HG03196 (cell line): ENCODE data around the gene PHLPP1.

Experiments
- ATAC-seq: cut with Tn5 transposase; IDR thresholded peaks from one replicate; pipeline ENCODE4 v1.9.1; 2021; ENCODE audit not compliant: unreplicated experiment

Gene PHLPP1

DNA sequence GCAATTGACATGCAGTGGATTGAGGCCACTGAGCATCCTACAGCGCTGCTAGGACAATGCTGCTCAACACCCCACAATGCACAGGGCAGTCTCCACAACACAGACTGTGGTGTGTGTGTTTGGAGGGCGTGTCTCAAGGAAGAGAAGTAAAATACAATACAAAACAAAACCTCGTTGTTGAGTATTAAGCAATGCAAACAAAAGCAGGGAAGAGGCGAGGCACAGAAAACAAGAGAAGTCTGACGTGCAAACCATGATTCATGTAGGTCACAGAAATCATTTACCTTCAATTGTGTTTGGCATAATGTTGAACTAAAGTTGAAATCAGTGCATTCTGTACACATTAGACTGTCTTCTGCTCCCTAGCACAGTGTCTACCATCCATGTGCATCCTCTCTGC lies 260.9 kb downstream of the PHLPP1 start:
- ATAC-seq: no peak

DNA sequence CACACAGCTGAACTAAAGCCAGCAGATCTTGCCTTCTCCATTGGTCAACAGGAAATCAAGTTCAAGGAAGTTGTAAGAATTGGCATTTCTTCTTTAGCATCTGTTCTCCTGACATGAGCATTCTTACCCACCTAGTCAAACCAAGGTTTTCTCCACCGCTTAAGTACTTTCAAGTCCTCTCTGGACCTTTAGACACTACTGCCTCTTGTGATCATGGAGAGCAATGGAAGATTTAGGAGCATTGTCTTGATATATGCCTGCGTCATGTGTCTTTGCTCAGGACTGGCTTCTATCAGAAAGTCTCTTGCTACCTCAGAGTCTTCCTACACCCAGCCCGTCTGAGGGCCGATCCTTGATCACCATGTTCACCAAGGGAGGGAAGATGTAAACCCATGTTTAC lies 262.2 kb downstream of the PHLPP1 start:
- no peak for ATAC-seq

DNA sequence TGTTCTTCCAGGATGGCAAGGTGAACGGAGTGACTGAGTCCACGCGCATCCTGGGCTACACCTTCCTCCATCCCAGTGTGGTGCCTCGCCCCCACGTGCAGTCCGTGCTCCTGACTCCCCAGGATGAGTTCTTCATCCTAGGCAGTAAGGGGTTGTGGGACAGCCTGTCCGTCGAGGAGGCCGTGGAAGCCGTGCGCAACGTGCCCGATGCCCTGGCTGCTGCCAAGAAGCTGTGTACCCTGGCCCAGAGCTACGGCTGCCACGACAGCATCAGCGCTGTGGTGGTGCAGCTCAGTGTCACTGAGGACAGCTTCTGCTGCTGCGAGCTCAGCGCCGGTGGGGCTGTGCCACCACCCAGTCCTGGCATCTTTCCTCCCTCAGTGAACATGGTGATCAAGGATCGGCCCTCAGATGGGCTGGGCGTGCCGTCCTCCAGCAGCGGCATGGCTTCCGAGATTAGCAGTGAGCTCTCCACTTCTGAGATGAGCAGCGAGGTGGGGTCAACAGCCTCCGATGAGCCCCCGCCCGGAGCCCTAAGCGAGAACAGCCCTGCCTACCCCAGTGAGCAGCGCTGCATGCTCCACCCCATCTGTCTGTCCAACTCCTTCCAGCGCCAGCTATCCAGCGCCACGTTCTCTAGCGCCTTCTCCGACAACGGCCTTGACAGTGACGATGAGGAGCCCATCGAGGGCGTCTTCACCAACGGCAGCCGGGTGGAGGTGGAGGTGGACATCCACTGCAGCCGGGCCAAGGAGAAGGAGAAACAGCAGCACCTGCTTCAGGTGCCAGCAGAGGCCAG lies 263.1 kb downstream of the PHLPP1 start:
- ATAC-seq: no peak

DNA sequence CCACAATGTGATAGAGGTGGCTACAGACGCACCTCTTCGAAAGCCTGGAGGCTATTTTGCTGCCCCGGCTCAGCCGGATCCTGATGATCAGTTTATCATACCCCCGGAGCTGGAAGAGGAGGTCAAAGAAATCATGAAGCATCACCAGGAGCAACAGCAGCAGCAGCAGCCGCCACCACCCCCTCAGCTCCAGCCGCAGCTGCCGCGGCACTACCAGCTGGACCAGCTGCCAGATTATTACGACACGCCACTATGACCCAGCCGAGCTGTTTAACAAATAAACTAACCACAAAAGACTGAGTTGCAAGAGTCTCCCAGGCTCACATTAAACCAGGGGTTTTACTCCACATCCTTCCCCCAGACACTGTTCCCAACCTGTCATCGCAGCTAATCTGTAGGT lies 263.8 kb downstream of the PHLPP1 start:
- no peak for ATAC-seq

DNA sequence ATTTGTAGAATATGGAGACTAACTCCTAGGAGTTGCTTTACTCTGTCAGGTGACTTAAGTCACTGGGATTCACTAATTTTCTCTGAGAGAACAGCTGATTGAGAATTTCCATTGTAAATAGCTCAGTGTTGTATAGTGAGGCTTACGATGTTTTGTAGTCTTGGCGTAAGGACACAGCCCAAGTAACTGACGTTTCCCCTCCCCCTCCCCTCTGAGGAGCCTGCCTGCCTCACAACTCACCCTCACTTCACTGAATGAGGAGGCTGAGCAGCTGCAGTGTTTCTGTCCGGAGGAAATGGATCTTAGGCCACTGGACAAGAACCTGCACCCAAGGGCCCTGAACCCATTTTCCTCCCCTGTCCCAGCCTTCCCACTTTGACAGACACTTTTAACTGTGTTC lies 264.6 kb downstream of the PHLPP1 start:
- ATAC-seq: no peak

DNA sequence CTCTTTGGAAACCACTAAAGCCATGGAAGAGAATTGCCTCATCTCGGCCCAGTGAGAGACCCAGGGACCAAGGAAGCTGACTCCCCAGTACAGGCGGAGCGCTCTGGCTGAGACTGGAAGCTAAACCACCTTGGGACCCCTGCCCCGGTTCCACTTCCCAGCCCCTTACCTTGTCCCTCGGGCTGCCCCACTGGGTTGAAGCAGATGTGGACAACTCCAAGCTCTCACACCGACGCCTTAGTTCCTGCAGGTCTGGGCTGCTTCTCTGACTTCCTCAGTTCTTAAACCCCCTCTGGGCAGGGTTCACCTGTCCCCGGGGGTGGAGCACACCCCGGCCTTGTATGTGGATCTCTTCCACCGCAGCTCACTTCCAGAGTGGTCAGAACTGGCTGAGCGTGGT lies 266.2 kb downstream of the PHLPP1 start:
- ATAC-seq: no peak

DNA sequence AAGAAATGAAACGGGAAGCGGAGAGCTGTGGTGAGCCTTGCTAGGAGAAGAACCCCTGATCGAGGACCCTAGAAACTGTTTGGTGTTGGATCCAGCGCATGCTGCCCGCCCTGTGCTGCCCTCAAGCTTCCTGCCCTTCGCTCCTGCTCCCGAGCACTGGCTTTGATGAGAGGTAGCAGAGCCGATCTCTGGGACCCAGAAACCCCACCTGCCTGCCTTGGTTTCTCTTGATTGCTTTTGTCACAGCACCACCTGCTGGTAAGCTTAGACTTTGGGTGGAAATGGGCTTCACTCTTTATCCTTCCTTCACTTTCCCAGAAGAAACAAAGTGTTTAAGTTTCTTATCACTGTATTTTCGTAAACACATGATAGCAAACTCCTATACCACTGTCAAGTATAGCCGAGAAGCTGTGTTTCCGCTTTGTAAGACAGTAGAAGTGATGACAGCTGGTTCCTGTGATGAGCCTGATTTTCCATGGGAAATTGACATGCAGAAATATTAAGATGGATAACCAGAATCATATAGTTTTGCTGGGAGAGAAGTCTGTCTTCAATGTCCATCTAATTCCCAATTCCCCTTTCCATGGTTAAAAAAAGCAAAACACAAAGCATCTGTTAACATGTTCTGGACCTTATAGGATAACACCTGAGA lies 267.4 kb downstream of the PHLPP1 start:
- no peak for ATAC-seq

DNA sequence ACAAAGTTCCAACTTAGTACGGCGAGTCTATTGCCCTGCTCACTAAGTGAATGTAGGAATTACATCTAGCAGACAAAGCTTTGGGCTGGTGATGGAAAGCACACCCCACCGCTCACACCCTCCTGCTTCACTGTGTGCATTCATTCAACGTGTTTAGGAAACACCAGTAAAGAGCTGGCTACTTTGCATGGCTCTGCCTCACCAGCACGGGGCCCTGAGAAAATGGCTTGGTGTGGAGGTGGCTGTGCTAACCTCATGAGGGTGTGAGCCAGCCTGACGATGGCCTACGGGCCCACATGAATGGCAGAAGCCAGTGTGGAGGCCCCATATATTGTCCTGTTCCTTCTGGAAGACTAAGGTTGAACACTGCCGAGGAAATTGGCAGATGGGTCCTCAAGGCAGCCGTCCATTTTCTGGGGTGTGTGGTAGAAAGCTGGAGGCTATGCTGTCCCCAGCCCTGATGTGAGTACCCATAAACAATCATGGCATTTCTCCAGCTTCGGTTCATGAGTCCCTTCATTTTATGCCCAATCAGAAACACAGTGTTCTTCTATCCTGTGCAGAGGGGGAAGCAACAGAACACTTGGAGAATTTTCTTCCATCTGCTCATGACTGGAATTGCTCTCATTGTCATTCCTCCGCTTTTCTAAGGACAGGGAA lies 269.4 kb downstream of the PHLPP1 start:
- no peak for ATAC-seq

DNA sequence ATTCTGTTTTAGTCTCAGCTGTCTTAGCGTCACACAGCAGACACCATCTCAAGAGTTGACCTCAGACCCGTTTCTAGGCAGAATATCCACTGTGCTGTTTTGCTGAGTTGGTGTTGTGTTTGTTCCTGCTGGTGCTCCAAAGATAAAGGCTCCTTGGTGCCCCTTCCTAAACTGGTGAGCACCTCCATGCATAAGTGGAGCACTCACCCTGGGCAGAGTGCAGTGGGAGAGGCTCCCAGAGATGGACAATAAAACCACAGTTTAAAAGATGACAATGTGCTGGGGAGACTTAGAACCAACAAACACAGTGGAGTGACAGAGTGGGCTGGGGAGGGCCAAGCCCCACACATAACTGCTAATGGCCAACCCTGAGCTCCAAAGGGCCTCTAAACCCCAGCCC lies 271.1 kb downstream of the PHLPP1 start:
- no peak for ATAC-seq

DNA sequence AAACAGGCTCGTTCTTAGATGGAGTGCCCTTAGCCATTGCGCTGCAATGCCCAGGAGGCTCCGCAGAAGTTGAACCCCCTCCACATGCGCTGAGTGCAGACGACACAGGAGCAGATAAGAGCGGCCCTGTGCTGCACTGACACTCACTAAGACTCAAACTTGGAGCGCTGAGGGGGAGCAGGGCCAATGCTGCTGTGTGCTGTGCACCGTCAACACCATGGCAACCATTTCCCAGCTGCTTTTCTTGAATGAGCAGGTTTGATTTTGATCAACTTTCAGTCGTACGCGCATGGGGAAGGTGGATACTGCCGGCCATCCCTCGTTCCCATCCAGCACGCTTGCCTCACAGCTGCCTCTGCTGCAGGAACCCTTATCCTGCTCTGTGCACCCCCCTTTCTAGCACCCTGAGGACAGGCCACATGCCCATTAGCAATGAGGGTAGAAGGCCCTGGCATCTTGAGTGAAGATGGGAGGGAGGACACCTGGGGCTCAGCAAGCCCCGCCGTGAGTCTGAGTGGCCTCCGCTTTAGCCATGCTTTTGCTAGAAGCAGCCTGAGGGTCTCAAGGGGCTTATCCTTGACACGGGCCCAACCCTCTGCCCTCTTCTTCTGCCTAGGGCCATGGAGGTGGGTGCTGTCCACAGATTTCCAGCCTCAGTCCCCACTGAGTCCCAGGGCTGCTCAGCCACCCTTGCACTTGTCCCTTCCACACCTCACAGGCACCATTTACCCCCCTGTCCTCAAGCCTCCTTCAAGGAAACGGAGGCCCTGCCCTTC lies 271.9 kb downstream of the PHLPP1 start:
- ATAC-seq: no peak

DNA sequence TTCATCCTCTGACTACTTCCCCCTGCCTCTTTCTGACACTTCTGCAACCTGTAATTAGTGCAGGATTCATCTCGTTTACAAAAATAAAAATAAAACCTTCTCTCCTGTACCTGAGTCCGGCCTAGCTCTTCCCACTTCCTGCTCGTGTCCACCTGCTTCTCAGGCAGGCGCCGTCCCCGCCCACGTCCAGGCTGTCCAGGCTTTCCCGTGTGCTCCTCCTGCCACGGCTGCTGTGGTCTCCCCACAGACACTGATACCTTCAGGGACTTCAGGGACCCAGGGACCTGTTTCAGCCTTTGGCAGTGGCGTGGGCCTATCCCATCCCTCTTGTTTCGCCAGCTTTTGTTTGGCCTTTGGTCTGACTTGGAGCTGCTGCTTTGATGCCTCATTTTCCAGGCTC lies 272.5 kb downstream of the PHLPP1 start:
- ATAC-seq: no peak

DNA sequence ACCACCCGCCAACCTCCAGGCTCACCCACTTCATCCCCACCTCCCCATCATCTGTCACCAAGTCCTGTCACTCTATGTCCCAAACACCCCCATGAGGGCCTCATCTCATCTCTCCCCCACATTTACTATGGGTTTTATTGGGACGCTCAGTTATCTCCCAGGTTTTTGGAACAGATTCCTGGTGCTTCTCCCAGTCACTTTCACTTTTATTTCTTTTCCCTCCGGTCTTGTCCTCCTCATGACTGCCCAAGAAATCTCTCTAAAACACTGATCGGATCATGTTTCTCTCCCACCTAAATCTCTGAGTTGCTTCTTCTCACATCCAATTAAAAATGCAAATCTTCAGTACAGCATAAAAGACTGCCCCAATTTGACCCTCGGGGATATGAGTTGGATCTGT lies 273.1 kb downstream of the PHLPP1 start:
- no peak for ATAC-seq

DNA sequence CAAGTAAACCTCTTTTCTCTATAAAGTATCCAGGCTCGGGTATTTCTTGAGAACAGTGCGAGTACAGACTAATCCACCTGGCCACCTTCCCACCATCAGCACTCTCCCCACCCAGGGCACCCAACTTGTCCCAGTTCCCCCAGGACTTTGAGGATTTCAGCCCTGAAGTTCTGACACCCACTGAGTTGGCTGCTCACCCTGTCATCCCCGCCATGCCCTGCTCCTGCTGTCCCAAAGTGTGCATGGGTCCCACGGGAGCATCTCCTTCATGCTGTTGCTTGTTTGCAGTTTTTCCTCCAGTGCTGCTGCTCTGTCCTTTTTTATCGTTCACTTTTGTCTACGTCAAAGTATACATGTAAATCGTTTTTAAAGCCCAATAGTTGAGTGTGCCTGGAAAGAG lies 273.9 kb downstream of the PHLPP1 start:
- no peak for ATAC-seq

DNA sequence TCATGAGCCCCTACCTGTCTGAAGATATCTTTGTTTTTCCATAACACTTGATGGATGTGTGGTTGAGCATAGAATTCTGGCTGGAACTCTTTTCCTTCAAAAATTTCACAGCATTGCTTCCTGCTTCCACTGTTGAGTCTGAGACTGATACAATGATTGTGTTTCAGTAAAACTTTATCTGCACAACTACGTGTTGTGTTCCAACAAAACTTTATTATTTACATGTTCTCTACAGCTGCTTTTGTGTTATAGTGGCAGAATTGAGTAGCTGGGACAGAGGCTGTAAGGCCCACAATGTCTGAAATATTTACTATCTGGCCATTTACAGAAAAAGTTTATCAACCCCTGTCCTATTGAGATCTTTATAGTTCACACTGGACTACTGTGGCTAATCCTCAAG lies 275.3 kb downstream of the PHLPP1 start:
- no peak for ATAC-seq

DNA sequence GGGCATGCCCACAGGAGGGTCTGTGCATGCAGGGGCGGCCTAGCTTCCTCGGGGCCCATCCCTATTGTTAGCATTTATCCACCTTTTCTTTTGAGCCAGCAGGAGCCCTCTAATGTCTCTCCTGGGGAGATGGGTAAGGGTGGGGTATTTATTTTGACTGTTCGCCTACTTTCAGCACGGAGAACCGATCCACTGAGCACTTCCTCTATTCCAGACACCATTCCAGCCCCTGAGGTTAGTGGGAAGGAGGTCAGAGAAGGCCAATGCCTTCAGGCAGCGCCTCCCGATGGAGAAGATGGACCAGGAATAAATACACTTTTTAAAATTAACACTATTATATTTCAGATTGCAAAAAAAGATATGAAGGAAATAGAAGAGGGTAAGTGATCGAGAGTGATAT lies 276.0 kb downstream of the PHLPP1 start:
- ATAC-seq: no peak

DNA sequence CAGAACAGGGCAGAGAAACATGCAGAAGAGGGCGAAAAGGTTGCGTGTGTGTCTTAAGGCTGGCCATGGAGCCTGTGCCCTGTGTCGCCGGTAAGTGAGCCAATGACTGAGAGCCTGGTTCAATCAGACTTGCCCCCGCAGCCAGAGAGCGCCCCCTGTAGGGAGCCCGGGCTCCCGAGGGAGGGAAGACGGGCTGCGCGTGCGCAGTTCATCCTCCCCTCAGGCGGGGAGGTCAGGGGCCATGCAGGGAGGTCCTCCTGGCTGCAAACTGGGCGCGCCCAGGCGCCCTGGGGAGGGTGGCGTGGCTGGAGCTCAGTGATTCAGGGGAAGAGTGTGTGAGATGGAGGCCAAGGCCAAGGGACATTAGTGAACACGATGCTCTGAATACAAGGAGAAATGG lies 276.6 kb downstream of the PHLPP1 start:
- ATAC-seq: no peak

DNA sequence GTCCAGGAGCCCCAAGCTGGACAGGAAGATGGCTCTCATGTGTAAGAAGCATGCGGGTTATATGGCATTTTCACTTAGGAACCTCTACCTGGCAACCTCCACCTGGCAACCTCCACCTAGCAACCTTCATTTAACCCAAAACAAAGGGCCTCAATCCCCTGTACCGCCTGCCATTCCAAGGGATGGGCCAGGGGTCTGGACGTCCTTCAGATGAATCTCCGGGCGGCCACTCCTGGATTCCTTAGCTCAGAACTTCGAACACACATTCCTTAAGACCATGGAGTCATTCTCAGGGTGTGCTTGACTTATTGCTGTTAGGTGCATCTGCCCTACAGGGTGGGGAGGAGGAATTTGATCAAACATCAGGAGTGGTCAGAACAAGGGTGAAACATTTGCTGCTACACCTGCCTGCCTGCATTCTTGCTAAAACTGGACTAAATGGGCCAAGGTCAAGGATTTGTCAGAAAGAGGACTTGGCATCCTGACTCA lies 277.6 kb downstream of the PHLPP1 start:
- no peak for ATAC-seq

DNA sequence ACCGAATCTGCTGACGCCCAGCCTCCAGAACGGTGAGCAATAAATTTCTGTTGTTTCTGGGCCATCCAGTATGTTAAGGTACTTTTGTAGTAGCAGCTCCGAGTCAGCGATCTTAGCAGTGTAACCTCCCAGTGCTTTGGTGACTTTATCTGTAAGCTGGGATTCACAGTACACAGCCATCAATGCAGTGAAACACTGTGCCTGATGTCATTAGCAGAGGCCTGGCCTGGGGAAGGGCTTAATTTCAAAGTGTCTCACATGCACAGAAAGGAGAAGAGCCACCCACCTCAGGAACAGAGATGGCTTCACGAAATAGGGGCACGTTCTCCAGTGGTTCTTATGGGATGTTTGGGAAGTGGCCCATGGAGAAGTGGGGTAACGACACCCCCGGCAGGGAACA lies 281.2 kb downstream of the PHLPP1 start:
- ATAC-seq: no peak

DNA sequence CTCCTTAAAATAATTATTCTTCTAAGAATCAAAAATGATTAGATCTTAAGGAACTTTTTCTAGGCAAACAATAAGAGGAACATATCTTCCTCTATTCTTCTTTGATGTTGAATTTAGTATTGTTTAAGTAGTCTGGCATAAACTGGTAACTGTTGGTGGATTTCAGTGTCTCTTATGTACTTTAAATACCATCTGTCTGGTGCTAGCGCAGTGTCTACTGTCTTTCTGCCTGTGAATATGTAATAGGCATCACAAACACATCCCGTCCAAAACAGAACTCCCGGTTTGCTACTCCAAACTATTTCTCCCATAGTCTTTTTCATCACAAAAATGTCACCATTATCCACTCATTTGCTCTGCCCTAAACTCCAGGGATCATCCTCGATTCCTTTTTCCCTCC lies 281.7 kb downstream of the PHLPP1 start:
- ATAC-seq: no peak

DNA sequence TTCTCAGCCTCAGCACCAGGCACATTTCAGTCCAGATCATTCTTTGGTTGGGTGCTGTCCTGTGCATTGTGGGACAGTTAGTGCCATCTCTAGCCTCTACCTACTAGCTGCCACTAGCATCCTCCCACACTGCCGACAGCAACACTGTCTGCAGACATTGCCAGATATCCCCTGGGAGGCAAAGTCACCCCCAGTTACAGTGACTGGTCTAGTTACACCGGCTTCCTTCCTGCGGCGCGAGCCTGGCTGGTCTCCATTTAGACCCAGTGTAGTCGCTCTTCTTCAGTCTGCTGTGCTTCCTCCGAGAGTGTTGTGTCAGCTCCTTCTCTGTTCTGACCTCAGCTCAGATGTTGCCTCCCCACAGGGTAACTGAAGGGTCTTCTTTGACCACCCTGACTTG lies 283.1 kb downstream of the PHLPP1 start:
- ATAC-seq: no peak

DNA sequence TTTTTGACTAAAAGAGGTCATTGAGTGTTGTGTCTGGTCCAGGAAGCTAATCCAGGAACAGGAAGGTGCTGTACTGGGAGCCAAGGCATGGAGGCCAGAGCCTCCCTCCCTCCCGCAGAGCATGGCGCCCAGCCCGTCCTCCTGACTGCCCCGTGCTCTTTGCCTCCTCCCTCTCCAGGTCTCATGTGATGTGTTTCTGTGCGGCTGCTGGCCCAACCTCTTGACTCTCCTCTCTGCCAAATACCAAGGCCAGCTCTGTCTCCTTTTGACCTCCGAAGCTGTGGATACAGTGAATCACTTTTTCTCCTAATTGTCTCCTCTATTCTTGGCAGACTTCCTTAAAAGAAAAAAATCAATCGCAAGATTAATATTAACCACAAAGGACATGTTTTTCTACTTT lies 284.1 kb downstream of the PHLPP1 start:
- no peak for ATAC-seq
